Activated CD8-positive, alpha-beta memory T cell treated with anti-CD3 and anti-CD28 coated beads, Interleukin-2, amount 50 U/mL, for 4 hours (primary cell): ENCODE results near the gene AUH.

Experiments used
- DNase-seq: peaks from one replicate; pipeline ENCODE4 v3.0.0-alpha.2; 2020

Gene AUH

GRCh38 chr9:91333551-91333950, 28.2 kb downstream of the AUH start:
- DNase-seq: no peak

- no peak for DNase-seq
Observed at GRCh38 chr9:91332546-91333231, 29.0 kb downstream of the AUH start.

- DNase-seq: no peak
Observed at GRCh38 chr9:91331849-91332248, 29.9 kb downstream of the AUH start.

GRCh38 chr9:91328186-91328585, 33.5 kb downstream of the AUH start:
- DNase-seq: no peak

- DNase-seq: no peak
Observed at GRCh38 chr9:91321691-91322090, 40.0 kb downstream of the AUH start.

- DNase-seq: no peak
Observed at GRCh38 chr9:91320299-91320698, 41.4 kb downstream of the AUH start.

GRCh38 chr9:91316093-91316492, 45.6 kb downstream of the AUH start:
- no peak for DNase-seq

GRCh38 chr9:91315191-91315590, 46.5 kb downstream of the AUH start:
- no peak for DNase-seq

GRCh38 chr9:91312717-91313325, 48.9 kb downstream of the AUH start:
- DNase-seq: no peak

GRCh38 chr9:91310037-91310436, 51.7 kb downstream of the AUH start:
- no peak for DNase-seq

GRCh38 chr9:91308191-91308590, 53.5 kb downstream of the AUH start:
- DNase-seq: no peak

GRCh38 chr9:91307279-91307678, 54.4 kb downstream of the AUH start:
- no peak for DNase-seq

GRCh38 chr9:91306296-91306630, 55.5 kb downstream of the AUH start:
- DNase-seq: no peak

GRCh38 chr9:91305596-91306295, 56.0 kb downstream of the AUH start:
- no peak for DNase-seq

- DNase-seq: no peak
Observed at GRCh38 chr9:91303741-91304415, 57.8 kb downstream of the AUH start.

GRCh38 chr9:91302831-91303230, 58.9 kb downstream of the AUH start:
- DNase-seq: no peak

- DNase-seq: no peak
Observed at GRCh38 chr9:91301161-91301560, 60.6 kb downstream of the AUH start.

GRCh38 chr9:91298311-91298710, 63.4 kb downstream of the AUH start:
- DNase-seq: no peak

- DNase-seq: no peak
Observed at GRCh38 chr9:91297306-91297705, 64.4 kb downstream of the AUH start.

- no peak for DNase-seq
Observed at GRCh38 chr9:91296354-91296753, 65.4 kb downstream of the AUH start.

- no peak for DNase-seq
Observed at GRCh38 chr9:91295357-91295756, 66.4 kb downstream of the AUH start.

GRCh38 chr9:91291866-91292265, 69.9 kb downstream of the AUH start:
- DNase-seq: no peak

- DNase-seq: no peak
Observed at GRCh38 chr9:91289244-91289643, 72.5 kb downstream of the AUH start.
